ENCODE data around the gene SMAD4. TPM values are rescaled to one million over a fixed set of nuclear protein-coding genes. Genes with fewer than 3 reads are reported as not detected.
A peak's percentile ranks its signal among the peaks of the same experiment; 100 is the strongest.

SMAD4 gene
- total RNA-seq, 1 experiment from 2014 or later, result 172 TPM

GRCh38 chr18:51006061-51006818 is 23.8 kb upstream of the SMAD4 start:
- no CpG with 5 or more reads among the region's 5 CpGs for WGBS (ENCODE audit: extremely low coverage, insufficient read length, low lambda C conversion rate)

More at GRCh38 chr18:51006061-51006818, 23.8 kb upstream of the SMAD4 start:
- no peak overlapping the region for H3K18ac ChIP-seq (ENCODE audit: insufficient read length, low read depth, low read length)
- no peak overlapping the region for H4K8ac ChIP-seq (replicated peaks; ENCODE audit: insufficient read length, low read depth, low read length)
- no peaks in the 10 kb centered on the region for H3K27me3 ChIP-seq (ENCODE audit: insufficient read depth, low read length)
- H3K23me2 ChIP-seq (ENCODE audit: insufficient read length, low read depth, low read length, poor library complexity, severe bottlenecking), result no peaks in the 10 kb centered on the region
- no peak overlapping the region for H3K4me2 ChIP-seq (ENCODE audit: insufficient read depth, insufficient read length, low read length)
- H3T11ph ChIP-seq (ENCODE audit: low read length), result no peak overlapping the region
- H3K4me1 ChIP-seq (ENCODE audit: insufficient read depth, low read length), result no peaks in the 10 kb centered on the region
- no peak overlapping the region for H2AFZ ChIP-seq (ENCODE audit: low read length)
- no peak overlapping the region for H3K9ac ChIP-seq (ENCODE audit: extremely low read depth, insufficient read length, low read length)
- no peaks in the 10 kb centered on the region for H3K79me2 ChIP-seq (ENCODE audit: insufficient read depth, low read length)
- no peak overlapping the region for H3K27ac ChIP-seq (ENCODE audit: insufficient read length, low read depth, low read length)
- Mint-ChIP-seq H3K27ac (0 out of 7 replicates have a peak overlapping the region, but pooled peaks of 1 of the 3 experiments have one; percentile 62), H3K9me3 (peaks cover 13 to 14% of the 10 kb centered on the region in 2 experiments; a peak in 4 of 5 replicates), H3K4me1 (peaks cover 17 to 20% of the 10 kb centered on the region in 2 experiments), H3K4me3 (no peak overlapping the region), H3K36me3 (ENCODE audit: insufficient read depth in 1 of 3, low read depth in 3 of 3) (peaks cover 2 to 8% (median 6%) of the 10 kb centered on the region in 3 experiments; a peak in 5 of 7 replicates), H3K27me3 (ENCODE audit: low read depth) (no peaks in the 10 kb centered on the region; the same call in 1 of the 2 replicates)
- H3K79me1 ChIP-seq (ENCODE audit: insufficient read depth, low read depth, low read length, poor library complexity, severe bottlenecking), result no peaks in the 10 kb centered on the region
- H2BK12ac ChIP-seq (ENCODE audit: insufficient read length, low read depth, low read length), result no peak overlapping the region
- 0 out of 3 replicates have a peak, but pooled peaks have one; percentile 12 for TF ChIP-seq CTCF (conservative IDR thresholded peaks at IDR 0.05)
- no peak overlapping the region for H2BK120ac ChIP-seq (ENCODE audit: low read depth, low read length, poor library complexity, severe bottlenecking)
- H2BK15ac ChIP-seq (ENCODE audit: low read depth, low read length), result no peak overlapping the region
- H2AK5ac ChIP-seq (ENCODE audit: insufficient read length, low read length), result no peak overlapping the region
- no peaks in the 10 kb centered on the region for H3K9me3 ChIP-seq (ENCODE audit: control insufficient read depth, low read depth, low read length)
- no peak overlapping the region for H3K56ac ChIP-seq (ENCODE audit: insufficient read length, low read depth, low read length)
- H2BK5ac ChIP-seq (ENCODE audit: insufficient read length, low read length), result no peak overlapping the region
- no peak overlapping the region for H2BK20ac ChIP-seq (ENCODE audit: low read depth, low read length, poor library complexity, severe bottlenecking)
- no peak overlapping the region for H3K4ac ChIP-seq (ENCODE audit: low read depth, low read length)
- no peak overlapping the region for H4K5ac ChIP-seq (ENCODE audit: insufficient read length, low read depth, low read length)
- H3K14ac ChIP-seq (ENCODE audit: insufficient read depth, low read length), result no peak overlapping the region
- H4K20me1 ChIP-seq (ENCODE audit: control insufficient read depth, insufficient read depth, insufficient read length), result no peaks in the 10 kb centered on the region
- H3K23ac ChIP-seq (ENCODE audit: insufficient read length, low read depth, low read length), result no peak overlapping the region
- H4K91ac ChIP-seq (ENCODE audit: insufficient read length, low read depth, low read length), result no peak overlapping the region
- DNase-seq, result no peak

Data from H9 (cell line).